HCT116 (cell line): ENCODE results near the gene POLRMT.

Experiments
- CBX3 ChIP-seq: IDR thresholded peaks from 2 replicates; pipeline ENCODE4 v1.6.1; 2012; ENCODE audit warnings: low read depth
- EGR1 ChIP-seq: IDR thresholded peaks from 2 replicates; pipeline ENCODE4 v1.6.1; 2012; ENCODE audit warnings: low read depth
- EZH2 ChIP-seq: fragments of 200-600 bp; sonication (generic); IDR thresholded peaks from 2 replicates; pipeline ENCODE4 v1.6.1; 2017; ENCODE audit warnings: antibody characterized with exemption, mixed run types
- JUND ChIP-seq: IDR thresholded peaks from 2 replicates; pipeline ENCODE4 v1.6.1; 2012
- RAD21 ChIP-seq: IDR thresholded peaks from 2 replicates; pipeline ENCODE4 v1.6.1; 2012; ENCODE audit warnings: low read depth, mild to moderate bottlenecking
- SP1 ChIP-seq: IDR thresholded peaks from 2 replicates; pipeline ENCODE4 v1.6.1; 2012; ENCODE audit warnings: low read depth
- TCF7L2 ChIP-seq: IDR thresholded peaks from 2 replicates; pipeline ENCODE4 v1.7.0; 2011; ENCODE audit warnings: borderline replicate concordance, inconsistent platforms; ENCODE audit not compliant: insufficient read depth, insufficient read length; ENCODE audit errors: extremely low read depth
- YY1 ChIP-seq: IDR thresholded peaks from 2 replicates; pipeline ENCODE4 v1.6.1; 2011; ENCODE audit warnings: low read length, low read depth, moderate library complexity, mild to moderate bottlenecking; ENCODE audit not compliant: insufficient replicate concordance; ENCODE audit errors: extremely low read depth
- TF ChIP-seq, protein P1 (sequence below), 3 experiments: fragments of 200-600 bp in 1 of 3; sonication (generic) in 1 of 3; IDR thresholded peaks in 2 of 3; conservative IDR thresholded peaks in 1 of 3; 2 replicates each; pipeline ENCODE4 v1.5.1; 2012 to 2017; ENCODE audit warnings: low read depth in 2 of 3, low read length in 2 of 3, antibody characterized with exemption in 1 of 3, borderline replicate concordance in 1 of 3, control low read depth in 1 of 3, mild to moderate bottlenecking in 1 of 3, mixed read lengths in 1 of 3, mixed run types in 1 of 3, moderate library complexity in 1 of 3; ENCODE audit not compliant: insufficient read depth in 1 of 3
- TF ChIP-seq, protein P2 (sequence below): IDR thresholded peaks from 2 replicates; pipeline ENCODE4 v1.6.1; 2012
- TF ChIP-seq, protein P3 (sequence below): IDR thresholded peaks from 2 replicates; pipeline ENCODE4 v1.6.1; 2012; ENCODE audit warnings: low read depth

DNA sequence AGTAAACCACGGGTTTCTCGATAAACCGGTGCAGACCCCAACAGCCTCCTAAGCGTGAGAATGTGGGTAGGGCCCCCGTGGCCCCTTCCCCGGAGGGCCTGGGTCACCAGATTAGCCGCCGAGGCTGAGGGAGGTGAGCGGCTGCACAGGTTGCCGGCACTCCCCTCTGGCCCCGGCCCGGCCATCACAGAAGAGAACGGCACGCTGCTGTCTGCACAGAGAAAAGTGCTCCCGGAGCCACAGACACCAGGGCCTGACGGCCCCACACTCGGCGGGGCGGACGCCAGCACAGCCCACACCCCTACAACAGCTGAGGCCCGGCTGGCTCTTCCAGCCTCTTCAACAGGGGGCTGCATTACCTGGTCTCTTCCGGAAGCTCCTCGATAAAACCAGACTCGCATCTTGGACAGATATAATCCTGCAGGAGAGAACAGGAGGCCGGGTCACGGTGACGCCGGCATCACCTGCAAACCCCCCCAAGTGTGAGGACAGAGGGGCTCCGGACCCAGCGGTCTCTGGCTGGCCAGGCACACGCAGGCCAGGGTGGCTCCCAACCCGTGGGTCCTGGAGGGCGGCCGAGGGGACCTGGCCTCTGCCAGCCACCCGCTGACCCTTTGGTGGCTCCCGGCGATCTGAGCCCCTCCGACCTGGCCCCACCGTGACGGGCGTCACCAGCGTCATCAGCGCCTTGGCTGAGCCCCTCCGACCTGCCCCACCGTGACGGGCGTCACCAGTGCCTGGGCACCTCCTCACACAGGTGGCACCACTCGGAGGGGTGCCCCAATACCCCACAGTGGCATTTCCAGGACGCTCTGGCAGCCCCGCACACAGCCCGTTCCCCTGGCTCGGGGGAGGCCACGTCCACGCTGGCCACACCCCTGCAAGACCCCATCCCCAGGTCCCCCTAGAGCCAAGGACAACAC, 19.4 kb upstream of the POLRMT start:
- no peak for TF ChIP-seq SP1
- TF ChIP-seq YY1: no peak
- TF ChIP-seq TCF7L2: no peak
- no peak for TF ChIP-seq RAD21
- TF ChIP-seq, protein P1, sequence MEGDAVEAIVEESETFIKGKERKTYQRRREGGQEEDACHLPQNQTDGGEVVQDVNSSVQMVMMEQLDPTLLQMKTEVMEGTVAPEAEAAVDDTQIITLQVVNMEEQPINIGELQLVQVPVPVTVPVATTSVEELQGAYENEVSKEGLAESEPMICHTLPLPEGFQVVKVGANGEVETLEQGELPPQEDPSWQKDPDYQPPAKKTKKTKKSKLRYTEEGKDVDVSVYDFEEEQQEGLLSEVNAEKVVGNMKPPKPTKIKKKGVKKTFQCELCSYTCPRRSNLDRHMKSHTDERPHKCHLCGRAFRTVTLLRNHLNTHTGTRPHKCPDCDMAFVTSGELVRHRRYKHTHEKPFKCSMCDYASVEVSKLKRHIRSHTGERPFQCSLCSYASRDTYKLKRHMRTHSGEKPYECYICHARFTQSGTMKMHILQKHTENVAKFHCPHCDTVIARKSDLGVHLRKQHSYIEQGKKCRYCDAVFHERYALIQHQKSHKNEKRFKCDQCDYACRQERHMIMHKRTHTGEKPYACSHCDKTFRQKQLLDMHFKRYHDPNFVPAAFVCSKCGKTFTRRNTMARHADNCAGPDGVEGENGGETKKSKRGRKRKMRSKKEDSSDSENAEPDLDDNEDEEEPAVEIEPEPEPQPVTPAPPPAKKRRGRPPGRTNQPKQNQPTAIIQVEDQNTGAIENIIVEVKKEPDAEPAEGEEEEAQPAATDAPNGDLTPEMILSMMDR (IDR thresholded peaks at IDR 0.05 in 2 of 3, conservative IDR thresholded peaks at IDR 0.05 in 1 of 3; ENCODE audit: borderline replicate concordance in 1 of 3, insufficient read depth in 1 of 3, low read depth in 2 of 3, low read length in 2 of 3): no peak
- TF ChIP-seq, protein P2, sequence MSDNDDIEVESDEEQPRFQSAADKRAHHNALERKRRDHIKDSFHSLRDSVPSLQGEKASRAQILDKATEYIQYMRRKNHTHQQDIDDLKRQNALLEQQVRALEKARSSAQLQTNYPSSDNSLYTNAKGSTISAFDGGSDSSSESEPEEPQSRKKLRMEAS: no peak
- TF ChIP-seq CBX3: no peak
- TF ChIP-seq JUND: no peak
- TF ChIP-seq EZH2: no peak
- TF ChIP-seq EGR1: no peak
- TF ChIP-seq, protein P3, sequence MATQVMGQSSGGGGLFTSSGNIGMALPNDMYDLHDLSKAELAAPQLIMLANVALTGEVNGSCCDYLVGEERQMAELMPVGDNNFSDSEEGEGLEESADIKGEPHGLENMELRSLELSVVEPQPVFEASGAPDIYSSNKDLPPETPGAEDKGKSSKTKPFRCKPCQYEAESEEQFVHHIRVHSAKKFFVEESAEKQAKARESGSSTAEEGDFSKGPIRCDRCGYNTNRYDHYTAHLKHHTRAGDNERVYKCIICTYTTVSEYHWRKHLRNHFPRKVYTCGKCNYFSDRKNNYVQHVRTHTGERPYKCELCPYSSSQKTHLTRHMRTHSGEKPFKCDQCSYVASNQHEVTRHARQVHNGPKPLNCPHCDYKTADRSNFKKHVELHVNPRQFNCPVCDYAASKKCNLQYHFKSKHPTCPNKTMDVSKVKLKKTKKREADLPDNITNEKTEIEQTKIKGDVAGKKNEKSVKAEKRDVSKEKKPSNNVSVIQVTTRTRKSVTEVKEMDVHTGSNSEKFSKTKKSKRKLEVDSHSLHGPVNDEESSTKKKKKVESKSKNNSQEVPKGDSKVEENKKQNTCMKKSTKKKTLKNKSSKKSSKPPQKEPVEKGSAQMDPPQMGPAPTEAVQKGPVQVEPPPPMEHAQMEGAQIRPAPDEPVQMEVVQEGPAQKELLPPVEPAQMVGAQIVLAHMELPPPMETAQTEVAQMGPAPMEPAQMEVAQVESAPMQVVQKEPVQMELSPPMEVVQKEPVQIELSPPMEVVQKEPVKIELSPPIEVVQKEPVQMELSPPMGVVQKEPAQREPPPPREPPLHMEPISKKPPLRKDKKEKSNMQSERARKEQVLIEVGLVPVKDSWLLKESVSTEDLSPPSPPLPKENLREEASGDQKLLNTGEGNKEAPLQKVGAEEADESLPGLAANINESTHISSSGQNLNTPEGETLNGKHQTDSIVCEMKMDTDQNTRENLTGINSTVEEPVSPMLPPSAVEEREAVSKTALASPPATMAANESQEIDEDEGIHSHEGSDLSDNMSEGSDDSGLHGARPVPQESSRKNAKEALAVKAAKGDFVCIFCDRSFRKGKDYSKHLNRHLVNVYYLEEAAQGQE: no peak
